ENCODE measurements around the gene RRBP1. TPM values are rescaled to one million over a fixed set of nuclear protein-coding genes. Genes with fewer than 3 reads are reported as not detected.

The RRBP1 gene
- 118 to 161 TPM (median 159 TPM) in 5 replicates for total RNA-seq (2022; extraction: Qiagen RNA extraction)

GRCh38 chr20:17682103-17682888, at the start of gene RRBP1:
Gene RRBP1, minus strand, starts transcription at chr20:17682242. Its CDS starts 21,735 bp downstream, at chr20:17660507.

DNA sequence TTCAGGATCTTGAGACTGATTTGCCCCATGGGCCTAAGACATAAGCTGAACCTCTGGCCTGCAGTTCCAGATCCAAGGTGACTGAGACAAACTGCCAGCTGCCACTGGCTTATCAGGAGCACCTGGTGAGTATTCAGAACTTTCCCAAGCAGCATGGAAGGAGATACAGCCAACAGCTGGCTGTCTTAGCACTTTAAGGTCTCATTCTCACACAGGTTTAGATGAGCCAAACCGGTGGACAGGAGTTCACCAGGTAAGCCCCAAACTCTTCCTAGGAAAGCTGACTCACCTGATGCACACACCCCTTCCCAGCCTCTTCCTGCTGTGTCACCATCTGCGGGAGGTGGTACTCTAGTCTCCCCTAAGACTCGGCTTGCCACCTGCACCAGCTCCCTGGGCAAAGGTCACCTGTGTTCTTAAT, 17.9 kb upstream of the RRBP1 start, which contains the start of gene BANF2:
Gene BANF2 (plus strand): TSS at position 36 of the 421 bp plus-strand sequence. CDS start 25,060 bp downstream, outside the sequence.

GRCh38 chr20:17569616-17570346, 112.3 kb downstream of the RRBP1 start, which contains the start of gene DSTN:
Gene DSTN, plus strand, starts transcription at chr20:17570075. Its CDS starts 134 bp downstream, at chr20:17570209.

Other genes with a start within 250 kb of the RRBP1 start
- gene BFSP1, start 150.9 kb downstream of the RRBP1 start, total RNA-seq (2022; extraction: Qiagen RNA extraction): 3.8 to 4.6 TPM (median 4.3 TPM) in 5 replicates
- gene DSTN, start 112.2 kb downstream of the RRBP1 start, total RNA-seq (2022; extraction: Qiagen RNA extraction): 655 to 867 TPM (median 692 TPM) in 5 replicates
- not detected in 5 replicates for gene BANF2, start 17.7 kb upstream of the RRBP1 start, total RNA-seq (2022; extraction: Qiagen RNA extraction)